Activated T-helper 17 cell treated with anti-CD3 and anti-CD28 coated beads, Interleukin-2, amount 50 U/mL, for 72 hours (primary cell): ENCODE measurements around the gene NMBR. TPM values are rescaled to one million over a fixed set of nuclear protein-coding genes. Genes with fewer than 3 reads are reported as not detected.
"Not testable (repeated sequence)": the region's sequence is repeated elsewhere in the genome, so short reads cannot be mapped to it uniquely, and the experiment has no call there.

Experiments used
- ATAC-seq: fragments of 150-1000 bp; cut with Tn5 transposase; replicated peaks from 2 replicates; pipeline ENCODE4 v1.10.0; 2021; ENCODE audit warnings: mild to moderate bottlenecking, moderate library complexity
- H3K27ac Mint-ChIP-seq: one replicate; pipeline ENCODE4 v1.8.0; 2022; ENCODE audit warnings: mixed read lengths
- H3K27me3 Mint-ChIP-seq: one replicate; pipeline ENCODE4 v1.8.0; 2022; ENCODE audit warnings: mixed read lengths
- H3K36me3 Mint-ChIP-seq: one replicate; pipeline ENCODE4 v1.8.0; 2022; ENCODE audit warnings: low read depth, mild to moderate bottlenecking, mixed read lengths
- H3K4me1 Mint-ChIP-seq: one replicate; pipeline ENCODE4 v1.8.0; 2022; ENCODE audit warnings: mixed read lengths
- H3K4me3 Mint-ChIP-seq: one replicate; pipeline ENCODE4 v1.8.0; 2022; ENCODE audit warnings: mild to moderate bottlenecking, mixed read lengths
- H3K9me3 Mint-ChIP-seq: one replicate; pipeline ENCODE4 v1.8.0; 2022; ENCODE audit warnings: mixed read lengths
- total RNA-seq, 2 donors: library from RNA; stranded (reverse); gene quantifications; one replicate each; pipeline ENCODE4 v1.2.3, GENCODE V29; 2022

The NMBR gene
- total RNA-seq, 2 donors from 2014 or later: not detected

- no peaks in the 10 kb centered on the region for H3K27me3 Mint-ChIP-seq
- no peaks in the 10 kb centered on the region for H3K4me1 Mint-ChIP-seq
- H3K27ac Mint-ChIP-seq: no peak overlapping the region
- H3K9me3 Mint-ChIP-seq: no peaks in the 10 kb centered on the region
- no peak overlapping the region for H3K4me3 Mint-ChIP-seq
- no peak for ATAC-seq
- no peaks in the 10 kb centered on the region for H3K36me3 Mint-ChIP-seq
Observed at GRCh38 chr6:142058551-142059290, 88.2 kb downstream of the NMBR start.

GRCh38 chr6:142055219-142055618, 91.7 kb downstream of the NMBR start:
- no peak overlapping the region for H3K27ac Mint-ChIP-seq
- peaks cover 8% of the 10 kb centered on the region for H3K27me3 Mint-ChIP-seq
- no peak overlapping the region for H3K4me3 Mint-ChIP-seq
- peak; percentile 91 for ATAC-seq
- no peaks in the 10 kb centered on the region for H3K4me1 Mint-ChIP-seq
- H3K36me3 Mint-ChIP-seq: no peaks in the 10 kb centered on the region
- H3K9me3 Mint-ChIP-seq: peaks cover 19% of the 10 kb centered on the region

GRCh38 chr6:142051404-142051803, 95.5 kb downstream of the NMBR start:
- H3K4me3 Mint-ChIP-seq: no peak overlapping the region
- peaks cover 15% of the 10 kb centered on the region for H3K27me3 Mint-ChIP-seq
- no peak for ATAC-seq

GRCh38 chr6:142048593-142048980, 98.3 kb downstream of the NMBR start:
- peaks cover 25% of the 10 kb centered on the region for H3K9me3 Mint-ChIP-seq
- no peak overlapping the region for H3K4me3 Mint-ChIP-seq
- H3K27me3 Mint-ChIP-seq: peaks cover 21% of the 10 kb centered on the region
- H3K27ac Mint-ChIP-seq: no peak overlapping the region
- no peaks in the 10 kb centered on the region for H3K4me1 Mint-ChIP-seq
- ATAC-seq: no peak
- no peaks in the 10 kb centered on the region for H3K36me3 Mint-ChIP-seq

More at GRCh38 chr6:142051404-142051803, 95.5 kb downstream of the NMBR start:
- Mint-ChIP-seq H3K36me3 (no peaks in the 10 kb centered on the region), H3K4me1 (no peaks in the 10 kb centered on the region), H3K27ac (no peak overlapping the region), H3K9me3 (peaks cover 25% of the 10 kb centered on the region)

GRCh38 chr6:142047934-142048592, 98.9 kb downstream of the NMBR start:
- Mint-ChIP-seq H3K27me3 (peaks cover 23% of the 10 kb centered on the region), H3K9me3 (peaks cover 25% of the 10 kb centered on the region), H3K4me1 (no peaks in the 10 kb centered on the region), H3K36me3 (no peaks in the 10 kb centered on the region), H3K27ac (no peak overlapping the region), H3K4me3 (no peak overlapping the region)
- no peak for ATAC-seq

GRCh38 chr6:142045380-142046278, 101.3 kb downstream of the NMBR start:
- peaks cover 20% of the 10 kb centered on the region for H3K27me3 Mint-ChIP-seq
- H3K36me3 Mint-ChIP-seq: no peaks in the 10 kb centered on the region
- no peak overlapping the region for H3K27ac Mint-ChIP-seq
- peaks cover 10% of the 10 kb centered on the region for H3K9me3 Mint-ChIP-seq
- no peak for ATAC-seq
- H3K4me1 Mint-ChIP-seq: no peaks in the 10 kb centered on the region
- H3K4me3 Mint-ChIP-seq: no peak overlapping the region

GRCh38 chr6:142035890-142036289, 111.0 kb downstream of the NMBR start:
- Mint-ChIP-seq H3K4me1 (no peaks in the 10 kb centered on the region), H3K9me3 (no peaks in the 10 kb centered on the region), H3K4me3 (no peak overlapping the region), H3K27ac (no peak overlapping the region), H3K36me3 (no peaks in the 10 kb centered on the region), H3K27me3 (peaks cover 5% of the 10 kb centered on the region)
- peak; percentile 65 for ATAC-seq

GRCh38 chr6:142031035-142031434, 115.9 kb downstream of the NMBR start:
- no peak overlapping the region for H3K27ac Mint-ChIP-seq
- no peaks in the 10 kb centered on the region for H3K36me3 Mint-ChIP-seq
- H3K27me3 Mint-ChIP-seq: peaks cover 8% of the 10 kb centered on the region
- H3K4me1 Mint-ChIP-seq: no peaks in the 10 kb centered on the region
- H3K9me3 Mint-ChIP-seq: peaks cover 4% of the 10 kb centered on the region
- ATAC-seq: no peak
- no peak overlapping the region for H3K4me3 Mint-ChIP-seq

- no peak for ATAC-seq
- no peak overlapping the region for H3K4me3 Mint-ChIP-seq
- H3K27me3 Mint-ChIP-seq: peaks cover 10% of the 10 kb centered on the region
- H3K9me3 Mint-ChIP-seq: peaks cover 4% of the 10 kb centered on the region
- H3K36me3 Mint-ChIP-seq: no peaks in the 10 kb centered on the region
- no peak overlapping the region for H3K27ac Mint-ChIP-seq
- H3K4me1 Mint-ChIP-seq: no peaks in the 10 kb centered on the region
Observed at GRCh38 chr6:142030115-142030619, 116.8 kb downstream of the NMBR start.

GRCh38 chr6:142028527-142028926, 118.4 kb downstream of the NMBR start:
- no peak overlapping the region for H3K4me3 Mint-ChIP-seq
- no peak for ATAC-seq
- peaks cover 4% of the 10 kb centered on the region for H3K27me3 Mint-ChIP-seq
- H3K4me1 Mint-ChIP-seq: no peaks in the 10 kb centered on the region
- H3K27ac Mint-ChIP-seq: no peak overlapping the region
- no peaks in the 10 kb centered on the region for H3K36me3 Mint-ChIP-seq
- peaks cover 4% of the 10 kb centered on the region for H3K9me3 Mint-ChIP-seq

GRCh38 chr6:142027804-142028203, 119.1 kb downstream of the NMBR start:
- ATAC-seq, H3K27ac Mint-ChIP-seq, H3K4me1 Mint-ChIP-seq, H3K36me3 Mint-ChIP-seq, H3K27me3 Mint-ChIP-seq, H3K9me3 Mint-ChIP-seq, H3K4me3 Mint-ChIP-seq: not testable (repeated sequence)

- H3K4me3 Mint-ChIP-seq: no peak overlapping the region
- H3K36me3 Mint-ChIP-seq: no peaks in the 10 kb centered on the region
- H3K27me3 Mint-ChIP-seq: peaks cover 4% of the 10 kb centered on the region
- H3K9me3 Mint-ChIP-seq: peaks cover 4% of the 10 kb centered on the region
- no peak overlapping the region for H3K27ac Mint-ChIP-seq
- ATAC-seq: no peak
- no peaks in the 10 kb centered on the region for H3K4me1 Mint-ChIP-seq
Observed at GRCh38 chr6:142027074-142027473, 119.8 kb downstream of the NMBR start.

GRCh38 chr6:142026471-142026870, 120.5 kb downstream of the NMBR start:
- Mint-ChIP-seq H3K27me3 (peaks cover 4% of the 10 kb centered on the region), H3K36me3 (no peaks in the 10 kb centered on the region), H3K4me1 (no peaks in the 10 kb centered on the region), H3K9me3 (peaks cover 4% of the 10 kb centered on the region), H3K27ac (no peak overlapping the region), H3K4me3 (no peak overlapping the region)
- no peak for ATAC-seq
